ENCODE data around the gene SUPT5H. TPM values are rescaled to one million over a fixed set of nuclear protein-coding genes. Genes with fewer than 3 reads are reported as not detected.

SUPT5H gene
- total RNA-seq, 1 experiment from 2014 or later, result 171 TPM

- no peaks in the 10 kb centered on the region for H3K9me3 Mint-ChIP-seq (ENCODE audit: unreplicated experiment)
- Histone ChIP-seq H3K36me3 (ENCODE audit: control insufficient read depth, insufficient read depth, low read length) (peaks cover 6% of the 10 kb centered on the region), H3K27me3 (replicated peaks; ENCODE audit: control insufficient read depth, insufficient read depth, low read length) (no peaks in the 10 kb centered on the region), H3K4me1 (no peaks in the 10 kb centered on the region), H3K9me3 (no peaks in the 10 kb centered on the region), H3K4me3 (ENCODE audit: low read depth, low read length) (no peak overlapping the region)
- CTCF ChIA-PET, result no interaction called here
- H3K4me1 Mint-ChIP-seq (ENCODE audit: low read depth, unreplicated experiment), result no peaks in the 10 kb centered on the region
- no peak for DNase-seq
- TF ChIP-seq CTCF (IDR thresholded peaks at IDR 0.05; ENCODE audit: insufficient read depth in 1 of 2, low read depth in 1 of 2, low read length in 1 of 2, severe bottlenecking in 1 of 2, unreplicated experiment in 1 of 2), result no peak
- no peaks in the 10 kb centered on the region for H3K27me3 Mint-ChIP-seq (ENCODE audit: insufficient read depth, unreplicated experiment)
- peaks cover 91% of the 10 kb centered on the region for H3K36me3 Mint-ChIP-seq (ENCODE audit: insufficient read depth, unreplicated experiment)
- intact Hi-C loops (cut with micrococcal nuclease; ENCODE audit: unreplicated experiment), result no loop called here
- POLR2A ChIA-PET, result no interaction called here
- no TSS peak for BruUV-seq (replicated peaks)
- H3K27ac Mint-ChIP-seq (ENCODE audit: unreplicated experiment), result no peak overlapping the region
- no peak overlapping the region for H3K4me3 Mint-ChIP-seq (ENCODE audit: unreplicated experiment)
Observed at GRCh38 chr19:39463403-39463802, 18.0 kb downstream of the SUPT5H start.

GRCh38 chr19:39465956-39466747, 20.8 kb downstream of the SUPT5H start:
- Histone ChIP-seq H3K4me1 (no peaks in the 10 kb centered on the region), H3K27me3 (replicated peaks; ENCODE audit: control insufficient read depth, insufficient read depth, low read length) (no peaks in the 10 kb centered on the region), H3K4me3 (ENCODE audit: low read depth, low read length) (no peak overlapping the region), H3K9me3 (no peaks in the 10 kb centered on the region), H3K36me3 (ENCODE audit: control insufficient read depth, insufficient read depth, low read length) (peaks cover 11% of the 10 kb centered on the region)
- Mint-ChIP-seq H3K27me3 (ENCODE audit: insufficient read depth, unreplicated experiment) (no peaks in the 10 kb centered on the region), H3K36me3 (ENCODE audit: insufficient read depth, unreplicated experiment) (peaks cover 91% of the 10 kb centered on the region), H3K9me3 (ENCODE audit: unreplicated experiment) (no peaks in the 10 kb centered on the region), H3K4me1 (ENCODE audit: low read depth, unreplicated experiment) (no peaks in the 10 kb centered on the region), H3K4me3 (ENCODE audit: unreplicated experiment) (no peak overlapping the region), H3K27ac (ENCODE audit: unreplicated experiment) (no peak overlapping the region)
- TF ChIP-seq CTCF (IDR thresholded peaks at IDR 0.05; ENCODE audit: insufficient read depth in 1 of 2, low read depth in 1 of 2, low read length in 1 of 2, severe bottlenecking in 1 of 2, unreplicated experiment in 1 of 2), result no peak
- ChIA-PET POLR2A (no interaction called here), CTCF (no interaction called here)
- no peak for DNase-seq
- BruUV-seq (replicated peaks), result no TSS peak
- intact Hi-C loops (cut with micrococcal nuclease; ENCODE audit: unreplicated experiment), result no loop called here

GRCh38 chr19:39467941-39468340, 22.6 kb downstream of the SUPT5H start:
- Mint-ChIP-seq H3K36me3 (ENCODE audit: insufficient read depth, unreplicated experiment) (peaks cover 90% of the 10 kb centered on the region), H3K4me1 (ENCODE audit: low read depth, unreplicated experiment) (no peaks in the 10 kb centered on the region), H3K27me3 (ENCODE audit: insufficient read depth, unreplicated experiment) (no peaks in the 10 kb centered on the region), H3K9me3 (ENCODE audit: unreplicated experiment) (no peaks in the 10 kb centered on the region), H3K4me3 (ENCODE audit: unreplicated experiment) (no peak overlapping the region), H3K27ac (ENCODE audit: unreplicated experiment) (no peak overlapping the region)
- Histone ChIP-seq H3K36me3 (ENCODE audit: control insufficient read depth, insufficient read depth, low read length) (peaks cover 15% of the 10 kb centered on the region), H3K4me3 (ENCODE audit: low read depth, low read length) (no peak overlapping the region), H3K4me1 (no peaks in the 10 kb centered on the region), H3K27me3 (replicated peaks; ENCODE audit: control insufficient read depth, insufficient read depth, low read length) (no peaks in the 10 kb centered on the region), H3K9me3 (no peaks in the 10 kb centered on the region)
- ChIA-PET POLR2A (no interaction called here), CTCF (interaction anchor here (0.5 kb wide), 1 partner anchor 32 kb away, joined by 3 read pairs; the partner anchor contains the start of gene RPS16)
- BruUV-seq (replicated peaks), result no TSS peak
- TF ChIP-seq CTCF (IDR thresholded peaks at IDR 0.05; ENCODE audit: insufficient read depth in 1 of 2, low read depth in 1 of 2, low read length in 1 of 2, severe bottlenecking in 1 of 2, unreplicated experiment in 1 of 2), result no peak
- intact Hi-C loops (cut with micrococcal nuclease; ENCODE audit: unreplicated experiment), result no loop called here
- DNase-seq, result no peak

Measured in Caco-2 (cell line).